Measurements from ENCODE around the gene SMIM1. TPM values are rescaled to one million over a fixed set of nuclear protein-coding genes. Genes with fewer than 3 reads are reported as not detected.

SMIM1 gene
- total RNA-seq, 3 donors from 2014 or later (not counting 1 experiment from before 2014, with no cell fraction given), result 0.78 to 2.6 (median 1.6) TPM

DNA sequence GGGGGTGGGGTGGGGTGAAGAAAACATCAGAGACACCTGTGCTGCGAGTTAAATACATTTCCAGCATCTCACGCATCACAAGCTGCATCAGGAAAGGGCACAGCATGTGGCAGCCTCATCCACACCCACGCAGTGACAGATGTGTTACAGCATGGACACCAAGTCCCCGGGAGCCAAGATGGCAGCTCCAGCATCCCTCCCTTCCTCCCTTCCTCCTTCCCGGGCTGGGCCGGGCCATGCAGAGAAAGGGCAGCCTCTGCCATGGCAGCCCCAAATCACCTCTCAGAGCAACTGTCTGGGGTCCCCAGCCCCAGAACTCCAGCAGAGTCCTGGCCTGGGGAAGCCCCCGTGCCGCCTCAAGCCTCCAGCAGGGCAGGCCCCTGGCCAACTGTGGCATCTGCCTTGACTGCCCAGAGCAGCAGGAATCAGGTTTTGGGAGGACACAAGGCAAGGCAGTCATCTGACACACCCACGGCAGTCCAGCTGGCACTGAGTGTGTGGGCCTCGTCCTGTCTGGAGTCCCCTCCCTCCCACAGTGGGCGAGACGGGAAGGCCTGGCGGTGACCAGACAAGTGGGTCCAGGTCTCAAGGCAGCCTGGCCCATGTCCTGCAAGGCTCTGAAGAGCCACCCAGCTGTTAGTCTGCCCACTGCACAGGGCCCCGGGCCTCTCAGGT is 6.2 kb downstream of the SMIM1 start:
- DNase-seq (no peak), ATAC-seq (no peak)
- Mint-ChIP-seq H3K4me1 (no peaks in the 10 kb centered on the region), H3K27ac (no peak overlapping the region), H3K27me3 (ENCODE audit: low read depth in 2 of 2) (no peaks in the 10 kb centered on the region), H3K9me3 (no peaks in the 10 kb centered on the region), H3K36me3 (peaks cover 7% of the 10 kb centered on the region), H3K4me3 (no peak overlapping the region)
- no peaks in the 10 kb centered on the region for H3K27me3 ChIP-seq (ENCODE audit: control insufficient read depth, insufficient read depth, low read length)
- H3K27ac ChIP-seq (ENCODE audit: low read length), result no peak overlapping the region
- 93% methylated on average over 14 of the region's 14 CpGs for WGBS (ENCODE audit: insufficient coverage)
- no peak overlapping the region for H3K4me3 ChIP-seq (ENCODE audit: low read length)
- H3K36me3 ChIP-seq (ENCODE audit: control insufficient read depth, insufficient read depth, low read length), result peaks cover 40% of the 10 kb centered on the region
- TF ChIP-seq, protein P1, sequence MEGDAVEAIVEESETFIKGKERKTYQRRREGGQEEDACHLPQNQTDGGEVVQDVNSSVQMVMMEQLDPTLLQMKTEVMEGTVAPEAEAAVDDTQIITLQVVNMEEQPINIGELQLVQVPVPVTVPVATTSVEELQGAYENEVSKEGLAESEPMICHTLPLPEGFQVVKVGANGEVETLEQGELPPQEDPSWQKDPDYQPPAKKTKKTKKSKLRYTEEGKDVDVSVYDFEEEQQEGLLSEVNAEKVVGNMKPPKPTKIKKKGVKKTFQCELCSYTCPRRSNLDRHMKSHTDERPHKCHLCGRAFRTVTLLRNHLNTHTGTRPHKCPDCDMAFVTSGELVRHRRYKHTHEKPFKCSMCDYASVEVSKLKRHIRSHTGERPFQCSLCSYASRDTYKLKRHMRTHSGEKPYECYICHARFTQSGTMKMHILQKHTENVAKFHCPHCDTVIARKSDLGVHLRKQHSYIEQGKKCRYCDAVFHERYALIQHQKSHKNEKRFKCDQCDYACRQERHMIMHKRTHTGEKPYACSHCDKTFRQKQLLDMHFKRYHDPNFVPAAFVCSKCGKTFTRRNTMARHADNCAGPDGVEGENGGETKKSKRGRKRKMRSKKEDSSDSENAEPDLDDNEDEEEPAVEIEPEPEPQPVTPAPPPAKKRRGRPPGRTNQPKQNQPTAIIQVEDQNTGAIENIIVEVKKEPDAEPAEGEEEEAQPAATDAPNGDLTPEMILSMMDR (IDR thresholded peaks at IDR 0.05), result no peak
- no peaks in the 10 kb centered on the region for H3K9me3 ChIP-seq (ENCODE audit: control insufficient read depth, insufficient read depth, low read length)
- H3K4me1 ChIP-seq (ENCODE audit: control insufficient read depth, insufficient read depth, low read length), result peaks cover 14% of the 10 kb centered on the region
- intact Hi-C loops (cut with micrococcal nuclease), result no loop called here

DNA sequence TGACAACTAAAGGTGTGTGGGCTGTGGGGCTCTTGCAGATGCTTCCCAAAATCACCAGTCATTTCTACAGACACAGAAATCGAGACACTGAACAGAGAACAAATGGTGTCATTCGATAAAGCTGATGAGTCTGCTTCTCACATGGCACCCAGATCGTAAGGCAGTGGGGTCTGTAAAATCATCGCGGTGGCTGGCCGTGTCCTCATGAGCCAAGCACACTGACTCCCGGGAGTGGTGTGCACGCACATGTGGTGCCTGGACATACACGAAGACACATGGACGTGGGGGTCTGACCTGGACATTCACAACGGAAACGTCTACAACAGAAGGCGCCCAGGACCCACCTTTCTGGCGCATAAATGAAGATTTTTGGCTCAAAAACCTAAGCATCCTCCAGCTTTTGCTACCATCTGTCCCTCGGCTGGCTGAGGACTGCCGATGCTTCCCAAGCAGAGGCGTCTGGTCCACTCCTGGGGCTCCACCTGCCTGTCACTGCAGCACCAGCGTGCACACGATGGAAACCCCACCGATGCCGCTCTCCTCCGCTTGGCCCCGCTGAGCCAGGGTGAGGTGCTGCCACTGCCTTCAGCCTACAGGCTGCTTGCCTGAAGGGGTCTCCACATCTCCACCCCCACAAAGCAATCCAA is 6.8 kb downstream of the SMIM1 start:
- H3K27ac ChIP-seq (ENCODE audit: low read length), result no peak overlapping the region
- no peaks in the 10 kb centered on the region for H3K27me3 Mint-ChIP-seq (ENCODE audit: low read depth in 2 of 2)
- WGBS (ENCODE audit: insufficient coverage), result 97% methylated on average over 23 of the region's 23 CpGs
- no peaks in the 10 kb centered on the region for H3K9me3 ChIP-seq (ENCODE audit: control insufficient read depth, insufficient read depth, low read length)
- intact Hi-C loops (cut with micrococcal nuclease), result no loop called here
- peaks cover 7% of the 10 kb centered on the region for H3K36me3 Mint-ChIP-seq
- H3K27ac Mint-ChIP-seq, result no peak overlapping the region
- no peak overlapping the region for H3K4me3 Mint-ChIP-seq
- TF ChIP-seq, protein P1 (IDR thresholded peaks at IDR 0.05), result no peak
- H3K4me1 ChIP-seq (ENCODE audit: control insufficient read depth, insufficient read depth, low read length), result peaks cover 14% of the 10 kb centered on the region
- no peaks in the 10 kb centered on the region for H3K27me3 ChIP-seq (ENCODE audit: control insufficient read depth, insufficient read depth, low read length)
- H3K4me3 ChIP-seq (ENCODE audit: low read length), result no peak overlapping the region
- H3K9me3 Mint-ChIP-seq, result no peaks in the 10 kb centered on the region
- H3K36me3 ChIP-seq (ENCODE audit: control insufficient read depth, insufficient read depth, low read length), result peaks cover 47% of the 10 kb centered on the region
- DNase-seq (no peak), ATAC-seq (no peak)
- H3K4me1 Mint-ChIP-seq, result no peaks in the 10 kb centered on the region

DNA sequence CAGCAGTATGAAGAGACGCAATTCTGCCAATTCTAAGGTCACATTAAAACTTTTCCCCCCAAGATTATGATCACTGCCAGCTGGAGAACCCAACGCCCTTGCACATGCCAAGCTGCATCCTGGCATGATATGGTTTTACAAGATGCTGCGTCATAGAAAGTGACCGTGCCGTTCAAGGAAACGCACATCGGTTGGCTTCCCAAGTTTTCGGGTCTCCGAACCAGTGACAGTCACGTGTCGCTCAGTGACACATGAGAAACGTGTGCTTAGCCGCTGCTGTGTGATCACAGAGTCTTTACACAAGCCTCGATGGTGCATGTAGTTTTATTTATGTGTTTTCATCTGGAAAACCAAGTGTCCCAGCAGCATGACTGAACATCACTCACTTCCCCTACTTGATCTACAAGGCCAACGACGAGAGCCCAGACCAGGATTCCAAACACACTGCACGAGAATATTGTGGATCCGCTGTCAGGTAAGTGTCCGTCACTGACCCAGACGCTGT is 7.4 kb downstream of the SMIM1 start:
- no peak for ATAC-seq
- H3K36me3 ChIP-seq (ENCODE audit: control insufficient read depth, insufficient read depth, low read length), result peaks cover 51% of the 10 kb centered on the region
- no peak overlapping the region for H3K27ac Mint-ChIP-seq

More for the DNA sequence above, 7.4 kb downstream of the SMIM1 start:
- Mint-ChIP-seq H3K27me3 (ENCODE audit: low read depth in 2 of 2) (no peaks in the 10 kb centered on the region), H3K36me3 (peaks cover 7% of the 10 kb centered on the region), H3K4me3 (no peak overlapping the region), H3K9me3 (no peaks in the 10 kb centered on the region), H3K4me1 (no peaks in the 10 kb centered on the region)
- H3K27me3 ChIP-seq (ENCODE audit: control insufficient read depth, insufficient read depth, low read length), result no peaks in the 10 kb centered on the region
- no peak overlapping the region for H3K27ac ChIP-seq (ENCODE audit: low read length)
- DNase-seq, result no peak
- peaks cover 13% of the 10 kb centered on the region for H3K4me1 ChIP-seq (ENCODE audit: control insufficient read depth, insufficient read depth, low read length)
- H3K9me3 ChIP-seq (ENCODE audit: control insufficient read depth, insufficient read depth, low read length), result no peaks in the 10 kb centered on the region
- intact Hi-C loops (cut with micrococcal nuclease), result no loop called here
- TF ChIP-seq, protein P1 (IDR thresholded peaks at IDR 0.05), result no peak
- H3K4me3 ChIP-seq (ENCODE audit: low read length), result no peak overlapping the region
- WGBS (ENCODE audit: insufficient coverage), result 94% methylated on average over 20 of the region's 20 CpGs

Data from natural killer cell (primary cell).